ENCODE results near the gene MTHFD1L.

The MTHFD1L gene

DNA sequence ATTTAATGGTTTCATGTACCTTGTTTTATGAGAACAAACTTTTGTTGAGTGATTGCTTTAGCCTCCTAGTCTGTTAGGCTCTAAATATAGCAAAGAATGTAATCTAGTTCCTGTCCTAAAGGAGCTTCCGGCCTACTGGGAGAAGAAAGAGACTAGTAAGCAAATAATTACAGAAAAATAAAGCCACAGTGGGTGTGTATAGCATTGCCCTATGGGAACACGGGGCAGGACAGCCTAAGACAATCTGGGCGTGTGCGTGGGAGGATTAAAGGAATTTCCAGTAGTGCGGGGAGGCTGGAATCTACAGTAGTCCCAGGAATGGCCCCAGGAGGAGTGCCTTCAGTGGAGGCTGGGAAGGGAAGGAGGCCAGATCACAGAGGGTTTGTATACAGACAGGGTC lies 276.2 kb downstream of the MTHFD1L start:
- DNase-seq (ENCODE audit: low read depth in 2 of 2): peak; percentile 84 to 88
- TF ChIP-seq, protein P1, sequence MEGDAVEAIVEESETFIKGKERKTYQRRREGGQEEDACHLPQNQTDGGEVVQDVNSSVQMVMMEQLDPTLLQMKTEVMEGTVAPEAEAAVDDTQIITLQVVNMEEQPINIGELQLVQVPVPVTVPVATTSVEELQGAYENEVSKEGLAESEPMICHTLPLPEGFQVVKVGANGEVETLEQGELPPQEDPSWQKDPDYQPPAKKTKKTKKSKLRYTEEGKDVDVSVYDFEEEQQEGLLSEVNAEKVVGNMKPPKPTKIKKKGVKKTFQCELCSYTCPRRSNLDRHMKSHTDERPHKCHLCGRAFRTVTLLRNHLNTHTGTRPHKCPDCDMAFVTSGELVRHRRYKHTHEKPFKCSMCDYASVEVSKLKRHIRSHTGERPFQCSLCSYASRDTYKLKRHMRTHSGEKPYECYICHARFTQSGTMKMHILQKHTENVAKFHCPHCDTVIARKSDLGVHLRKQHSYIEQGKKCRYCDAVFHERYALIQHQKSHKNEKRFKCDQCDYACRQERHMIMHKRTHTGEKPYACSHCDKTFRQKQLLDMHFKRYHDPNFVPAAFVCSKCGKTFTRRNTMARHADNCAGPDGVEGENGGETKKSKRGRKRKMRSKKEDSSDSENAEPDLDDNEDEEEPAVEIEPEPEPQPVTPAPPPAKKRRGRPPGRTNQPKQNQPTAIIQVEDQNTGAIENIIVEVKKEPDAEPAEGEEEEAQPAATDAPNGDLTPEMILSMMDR (IDR thresholded peaks at IDR 0.05; ENCODE audit: low read depth, low read length): no peak

DNA sequence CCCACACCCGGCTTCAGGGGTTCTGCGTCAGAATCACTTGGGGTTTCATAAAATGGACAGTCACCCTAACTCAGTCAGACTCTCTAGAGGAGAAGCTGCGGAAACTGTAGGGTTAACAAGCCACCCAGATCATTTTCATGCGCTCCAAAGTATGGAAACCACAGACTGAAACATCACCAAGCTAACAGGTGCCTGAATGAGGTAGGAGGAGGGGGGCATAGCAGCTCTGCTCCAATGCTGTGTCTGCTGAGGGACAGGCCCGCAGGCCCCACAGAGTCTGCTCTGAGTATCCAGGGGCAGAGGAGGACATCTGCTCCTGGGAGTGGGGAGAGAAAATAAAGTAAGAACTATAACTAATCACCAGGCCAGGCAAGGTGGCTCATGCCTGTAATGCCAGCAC lies 277.2 kb downstream of the MTHFD1L start:
- H3K4me3 ChIP-seq (replicated peaks in 1 of 2; ENCODE audit: low read depth in 2 of 2, low read length in 2 of 2): no peak overlapping the region
- DNase-seq (ENCODE audit: low read depth in 2 of 2): no peak
- TF ChIP-seq, protein P1 (IDR thresholded peaks at IDR 0.05; ENCODE audit: low read depth, low read length): no peak

More for the DNA sequence above, 276.2 kb downstream of the MTHFD1L start:
- H3K4me3 ChIP-seq (replicated peaks in 1 of 2; ENCODE audit: low read depth in 2 of 2, low read length in 2 of 2): no peak overlapping the region

DNA sequence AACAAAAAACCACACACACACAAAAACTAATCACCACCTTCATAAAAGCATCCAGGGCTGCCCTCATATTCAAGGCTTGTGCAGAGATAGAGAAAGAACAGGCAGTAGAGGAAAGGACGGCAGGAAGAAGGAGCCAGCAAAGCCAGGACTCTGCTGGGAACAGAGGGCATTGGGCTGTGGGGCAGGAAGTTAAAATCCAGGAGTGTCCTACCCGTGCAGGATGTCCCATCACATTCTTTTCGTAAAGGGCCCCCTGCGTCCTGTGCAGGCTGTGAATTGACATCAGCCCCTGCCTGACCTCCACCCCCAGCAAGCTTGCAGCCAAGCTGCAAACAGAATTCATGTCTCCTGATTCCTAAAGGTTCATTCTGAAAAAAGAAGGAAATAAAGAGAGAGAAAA lies 277.8 kb downstream of the MTHFD1L start:
- H3K4me3 ChIP-seq (replicated peaks in 1 of 2; ENCODE audit: low read depth in 2 of 2, low read length in 2 of 2): no peak overlapping the region
- DNase-seq (ENCODE audit: low read depth in 2 of 2): no peak
- TF ChIP-seq, protein P1 (IDR thresholded peaks at IDR 0.05; ENCODE audit: low read depth, low read length): no peak

DNA sequence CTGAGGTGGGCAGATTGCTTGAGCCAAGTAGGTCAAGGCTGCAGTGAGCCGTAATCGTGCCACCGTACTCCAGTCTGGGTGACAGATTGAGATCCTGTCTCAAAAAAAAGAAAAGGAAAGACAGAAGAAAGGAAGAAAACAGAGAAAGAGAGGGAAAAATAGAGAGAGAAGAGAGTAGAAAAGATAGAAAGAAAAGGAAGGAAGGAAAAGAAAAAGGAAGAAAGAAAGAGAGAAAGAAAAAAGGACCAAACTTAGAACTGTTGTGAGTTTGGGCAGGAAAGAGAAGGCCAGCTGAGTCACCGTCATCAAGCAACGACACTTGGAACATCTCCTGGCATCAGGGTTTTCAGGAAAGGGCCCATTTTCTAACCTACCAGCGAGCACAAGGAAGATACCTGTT lies 278.3 kb downstream of the MTHFD1L start:
- TF ChIP-seq, protein P1 (IDR thresholded peaks at IDR 0.05; ENCODE audit: low read depth, low read length): no peak
- no peak overlapping the region for H3K4me3 ChIP-seq (replicated peaks in 1 of 2; ENCODE audit: low read depth in 2 of 2, low read length in 2 of 2)
- no peak for DNase-seq (ENCODE audit: low read depth in 2 of 2)

DNA sequence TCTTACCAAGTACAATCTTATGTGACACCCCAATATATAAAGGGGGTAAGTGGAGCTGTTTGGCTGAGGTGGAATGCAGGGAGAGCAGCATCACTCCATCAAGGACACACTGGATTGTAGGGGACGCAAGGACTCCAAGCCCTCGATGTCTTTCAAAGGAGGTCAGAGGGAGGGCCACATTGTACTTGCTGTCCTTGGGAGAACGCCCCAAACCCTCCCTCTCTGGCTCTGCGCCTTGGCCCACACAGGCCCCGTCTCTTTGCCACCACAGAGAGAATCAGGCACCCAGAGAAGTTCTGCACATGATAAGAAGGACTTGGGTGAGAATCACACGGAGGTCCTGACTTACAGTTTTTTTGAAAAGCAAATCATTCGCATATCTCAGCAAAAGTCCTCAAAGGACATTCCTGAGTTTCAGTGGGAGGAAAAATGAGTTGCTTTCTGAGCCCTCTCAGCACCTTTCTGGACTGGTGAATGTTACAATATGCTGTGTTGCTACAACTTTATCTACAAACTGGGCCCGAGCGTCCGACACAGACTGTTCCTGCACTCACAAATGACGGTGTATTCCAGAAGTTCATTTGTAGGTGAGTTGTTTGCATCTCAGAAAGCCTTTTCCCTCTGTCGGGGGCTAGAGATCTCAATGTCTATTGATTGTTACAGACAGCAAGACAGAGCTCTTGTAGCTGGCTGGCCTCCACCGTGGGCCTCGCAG lies 281.8 kb downstream of the MTHFD1L start:
- peak in 1 of 2 donors; percentile 35 for DNase-seq (ENCODE audit: low read depth in 2 of 2)
- TF ChIP-seq, protein P1 (IDR thresholded peaks at IDR 0.05; ENCODE audit: low read depth, low read length): no peak

DNA sequence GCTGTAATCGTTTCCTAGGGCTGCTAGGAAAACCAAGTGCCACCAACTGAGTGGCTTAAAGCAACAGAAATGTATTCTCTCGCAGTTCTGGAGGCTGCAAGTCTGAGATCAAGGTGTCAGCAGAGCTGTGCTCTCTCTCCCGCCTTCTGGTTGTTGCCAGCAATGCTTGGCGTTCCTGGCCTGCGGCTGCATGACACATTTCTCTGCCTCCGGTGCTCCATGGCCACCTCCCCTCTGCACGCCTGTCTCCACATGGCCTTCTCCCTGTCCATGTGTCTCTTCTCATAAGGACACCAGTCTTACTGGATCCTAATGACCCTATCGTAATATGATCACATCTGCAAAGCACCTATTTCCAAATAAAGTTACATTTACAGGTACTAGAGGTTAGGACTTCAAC lies 282.6 kb downstream of the MTHFD1L start:
- TF ChIP-seq, protein P1 (IDR thresholded peaks at IDR 0.05; ENCODE audit: low read depth, low read length): no peak
- H3K4me3 ChIP-seq (replicated peaks in 1 of 2; ENCODE audit: low read depth in 2 of 2, low read length in 2 of 2): no peak overlapping the region

More for the DNA sequence above, 281.8 kb downstream of the MTHFD1L start:
- no peak overlapping the region for H3K4me3 ChIP-seq (replicated peaks in 1 of 2; ENCODE audit: low read depth in 2 of 2, low read length in 2 of 2)

DNA sequence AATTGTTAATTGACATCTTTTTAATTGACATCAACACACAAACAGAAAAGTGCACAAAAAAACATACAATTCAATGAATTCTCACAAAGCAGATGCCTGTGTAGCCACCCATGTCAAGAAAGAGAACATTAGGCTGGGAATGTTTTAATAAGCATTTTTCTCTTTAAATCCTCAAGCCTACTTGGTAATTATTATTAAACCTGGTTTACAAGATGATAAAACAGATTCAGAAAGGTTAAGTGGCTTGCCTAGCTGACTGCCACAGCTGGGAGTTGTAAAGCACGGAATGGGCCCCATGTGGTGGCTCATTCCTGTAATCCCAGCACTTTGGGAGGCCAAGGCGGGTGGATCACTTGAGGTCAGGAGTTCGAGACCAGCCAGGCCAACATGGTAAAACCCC lies 284.3 kb downstream of the MTHFD1L start:
- DNase-seq (ENCODE audit: low read depth in 2 of 2): no peak

More for the DNA sequence above, 282.6 kb downstream of the MTHFD1L start:
- DNase-seq (ENCODE audit: low read depth in 2 of 2): no peak

More for the DNA sequence above, 284.3 kb downstream of the MTHFD1L start:
- H3K4me3 ChIP-seq (replicated peaks in 1 of 2; ENCODE audit: low read depth in 2 of 2, low read length in 2 of 2): no peak overlapping the region
- TF ChIP-seq, protein P1 (IDR thresholded peaks at IDR 0.05; ENCODE audit: low read depth, low read length): no peak
